GM10248 (cell line): Measurements from ENCODE around the gene C11orf24.

ENCODE experiments used
- CTCF ChIA-PET: fragments of 300-600 bp; sonication (Branson Sonifier 250); formaldehyde crosslinking; extraction: SDS; loops from one replicate; lab custom pipeline; 2021; ENCODE audit warnings: antibody characterized with exemption; lab: Yijun Ruan, JAX
- POLR2A ChIA-PET: fragments of 350-650 bp; sonication (Branson Sonifier 250); formaldehyde crosslinking; extraction: SDS; loops from one replicate; lab custom pipeline; 2020; ENCODE audit warnings: antibody characterized with exemption; lab: Yijun Ruan, JAX
- DNase-seq: peaks from one replicate; pipeline ENCODE4 v3.0.0; 2012; ENCODE audit errors: extremely low spot score
- CTCF ChIP-seq: IDR thresholded peaks from 2 replicates; pipeline ENCODE4 v1.5.1; 2012; ENCODE audit warnings: mild to moderate bottlenecking, low read depth; ENCODE audit errors: extremely low read depth, missing control alignments, control extremely low read depth

Gene C11orf24

GRCh38 chr11:68262544-68262827, 9.3 kb downstream of the C11orf24 start:
- CTCF ChIA-PET, result interaction anchor here (1.5 to 8.5 kb wide), 2 partner anchors 8 to 35 kb away, joined by 7 to 197 read pairs; partner anchors contain the start of gene C11orf24
- DNase-seq, result no peak
- POLR2A ChIA-PET, result no interaction called here
- TF ChIP-seq CTCF, result no peak

DNA sequence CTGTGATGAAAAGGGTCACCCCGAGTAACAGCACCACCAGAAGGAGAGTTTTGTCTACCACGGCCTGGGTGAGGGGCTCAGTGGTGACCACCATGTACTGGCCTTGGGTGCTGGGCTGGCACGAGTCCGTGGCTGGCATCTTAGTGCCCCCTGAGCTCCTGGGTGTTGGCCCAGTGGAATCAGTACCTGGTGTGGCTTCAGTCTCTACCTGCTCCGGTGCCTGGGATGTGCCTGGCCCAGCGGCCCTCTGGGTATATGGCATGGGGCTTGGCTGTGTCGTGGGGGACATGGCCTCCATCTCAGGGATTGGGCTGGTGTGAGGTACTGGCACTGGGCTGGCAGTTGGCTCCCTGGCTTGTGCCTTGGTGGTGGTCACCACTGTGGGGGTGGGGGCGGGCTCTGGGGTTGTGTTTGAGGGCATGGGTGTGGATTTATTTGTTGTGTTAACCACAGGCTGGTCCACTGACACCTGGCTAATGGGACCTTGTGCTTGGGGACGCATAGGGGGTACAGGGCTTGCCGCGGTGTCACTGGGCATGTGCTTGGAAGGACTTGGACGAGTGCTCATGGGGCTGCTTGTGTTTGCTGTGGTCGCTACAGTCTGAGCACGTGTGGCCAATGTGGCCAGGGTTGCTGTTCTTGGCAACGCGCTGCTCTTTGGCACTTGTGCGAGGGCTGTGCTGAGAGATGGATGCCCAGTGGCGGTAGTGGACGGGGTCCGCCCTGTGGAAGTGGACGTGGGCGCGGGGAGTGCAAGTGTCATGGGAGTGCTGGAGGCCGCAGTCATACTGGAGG, 9.8 kb downstream of the C11orf24 start:
- TF ChIP-seq CTCF, result no peak
- no peak for DNase-seq
- ChIA-PET CTCF (interaction anchor here (1.5 to 8.5 kb wide), 2 partner anchors 9 to 35 kb away, joined by 7 to 197 read pairs; partner anchors contain the start of gene C11orf24), POLR2A (no interaction called here)

DNA sequence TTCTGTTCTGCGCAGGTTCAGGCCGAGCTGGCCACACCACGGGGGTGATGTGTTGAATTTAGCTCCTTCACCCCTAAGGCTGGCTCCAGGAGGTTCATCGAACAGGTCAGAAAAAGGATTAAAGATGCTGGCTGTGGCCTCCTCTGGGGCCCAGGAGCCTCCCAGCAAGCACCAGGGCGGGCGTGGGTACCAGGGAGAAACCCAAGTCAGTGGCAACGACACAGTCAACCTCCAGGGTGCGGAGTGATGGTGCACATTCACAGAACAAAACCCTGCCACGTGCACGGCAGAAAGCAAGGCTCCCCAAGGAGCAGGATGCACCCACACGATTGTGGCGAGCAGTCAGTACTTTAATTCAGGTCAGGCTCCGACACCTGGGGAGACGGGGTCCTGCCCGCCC, 10.8 kb downstream of the C11orf24 start:
- no peak for TF ChIP-seq CTCF
- POLR2A ChIA-PET, result interaction anchor here (2.0 kb wide), 1 partner anchor 11 kb away, joined by 7 read pairs; the partner anchor contains the start of gene C11orf24
- CTCF ChIA-PET, result interaction anchor here (1.5 to 8.5 kb wide), 2 partner anchors 10 to 36 kb away, joined by 7 to 197 read pairs; partner anchors contain the start of gene C11orf24
- no peak for DNase-seq

GRCh38 chr11:68260484-68260883, 11.3 kb downstream of the C11orf24 start:
- no peak for TF ChIP-seq CTCF
- CTCF ChIA-PET, result interaction anchor here (1.7 to 8.5 kb wide), 4 partner anchors 11 to 188 kb away, joined by 4 to 197 read pairs (median 22); partner anchors contain the start of gene C11orf24
- POLR2A ChIA-PET, result interaction anchor here (2.0 kb wide), 1 partner anchor 11 kb away, joined by 7 read pairs; the partner anchor contains the start of gene C11orf24
- no peak for DNase-seq

DNA sequence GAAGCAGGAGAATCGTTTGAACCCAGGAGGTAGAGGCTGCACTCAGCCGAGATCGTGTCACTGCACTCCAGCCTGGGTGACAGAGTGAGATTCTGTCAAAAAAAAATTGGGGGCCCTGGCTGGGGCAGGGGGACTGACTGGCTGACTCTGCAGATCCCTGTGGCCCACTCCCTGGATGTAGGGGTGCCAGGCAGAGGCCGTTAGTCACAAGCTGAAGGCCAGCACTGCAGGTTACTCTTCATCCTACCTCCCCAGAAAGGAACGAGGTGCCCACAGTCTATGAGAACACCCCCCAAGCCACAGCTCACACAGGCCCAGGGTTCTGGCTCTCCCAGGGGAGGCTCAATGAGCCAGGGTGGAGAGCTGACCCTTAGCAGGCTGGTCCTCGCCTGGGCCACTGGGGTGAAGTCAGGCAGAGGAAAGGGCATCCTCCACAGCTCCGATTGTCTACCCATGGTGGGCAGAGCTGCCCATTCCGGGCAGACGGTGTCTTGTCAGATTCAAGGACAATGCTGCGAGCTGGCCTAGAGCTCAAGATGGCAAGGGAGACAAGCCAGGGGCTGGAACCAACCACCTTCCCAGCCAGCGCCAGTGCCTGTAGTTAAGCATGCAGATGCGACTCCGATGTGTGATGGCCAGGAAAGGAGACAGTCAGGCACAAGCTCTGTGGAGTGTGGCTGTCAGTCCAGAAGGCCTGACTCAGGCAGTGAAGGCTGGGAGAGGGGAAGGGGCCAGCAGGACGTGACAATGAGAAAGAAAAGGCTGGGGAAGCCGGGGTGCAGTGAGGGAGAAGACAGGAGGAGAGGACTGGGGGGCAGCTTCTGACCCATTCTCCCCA, 12.4 kb downstream of the C11orf24 start:
- DNase-seq, result no peak
- POLR2A ChIA-PET, result interaction anchor here (0.6 to 2.0 kb wide), 3 partner anchors 12 to 77 kb away, joined by 3 to 7 read pairs (median 3); partner anchors contain the start of gene C11orf24
- TF ChIP-seq CTCF, result no peak
- CTCF ChIA-PET, result interaction anchor here (0.9 to 8.5 kb wide), 11 partner anchors 8 to 189 kb away, joined by 3 to 197 read pairs (median 4); partner anchors contain the start of gene C11orf24

DNA sequence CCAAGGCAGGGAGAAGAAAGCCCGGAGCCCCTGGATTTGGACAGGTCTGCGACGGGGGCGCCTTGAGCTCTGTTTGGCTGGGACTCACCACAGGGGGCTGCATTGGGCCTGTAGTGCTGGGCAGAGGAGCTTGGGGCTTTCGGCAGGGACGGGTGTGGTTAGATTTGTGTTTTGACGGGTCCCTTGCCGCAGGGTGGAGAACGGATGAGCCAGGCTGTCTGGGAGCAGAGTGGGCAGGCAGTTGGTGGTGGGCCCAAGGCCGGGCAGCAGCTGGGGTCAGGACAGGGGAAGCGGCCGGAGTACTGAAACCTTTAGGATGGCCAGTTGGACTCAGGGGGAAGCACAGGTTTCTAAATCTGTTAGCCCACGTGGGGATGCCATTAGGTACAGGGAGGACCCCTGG, 13.4 kb downstream of the C11orf24 start:
- ChIA-PET POLR2A (no interaction called here), CTCF (interaction anchor here (0.8 to 8.5 kb wide), 22 partner anchors 9 to 250 kb away, joined by 3 to 197 read pairs (median 5); partner anchors contain the start of gene C11orf24)
- no peak for DNase-seq
- TF ChIP-seq CTCF, result no peak
